Neural cell (in vitro differentiated cells): ENCODE results near the gene KCTD2. TPM values are rescaled to one million over a fixed set of nuclear protein-coding genes. Genes with fewer than 3 reads are reported as not detected.

ENCODE experiments used
- H2AFZ ChIP-seq: fragments of 200-600, 300-800 bp; sonication (generic), shearing (Covaris generic); 2 replicates; pipeline ENCODE4 v1.6.0; 2014; ENCODE audit warnings: low read depth, mild to moderate bottlenecking, antibody characterized with exemption, low read length, moderate library complexity
- H3F3A ChIP-seq: fragments of 200-600 bp; shearing (Covaris generic); 2 replicates; pipeline ENCODE4 v1.6.1; 2016; ENCODE audit warnings: mild to moderate bottlenecking, moderate library complexity, mixed read lengths, antibody characterized with exemption, low read length; ENCODE audit not compliant: insufficient read depth, poor library complexity, severe bottlenecking
- H3K27ac ChIP-seq: fragments of 200-600, 300-800 bp; sonication (generic), shearing (Covaris generic); 2 replicates; pipeline ENCODE4 v1.5.1; 2014; ENCODE audit warnings: mild to moderate bottlenecking, low read length, moderate library complexity
- H3K27me3 ChIP-seq: fragments of 300-800, 200-600 bp; sonication (generic), shearing (Covaris generic); 2 replicates; pipeline ENCODE4 v1.6.0; 2014; ENCODE audit warnings: mild to moderate bottlenecking, low read depth, low read length, moderate library complexity; ENCODE audit not compliant: insufficient read depth
- H3K36me3 ChIP-seq: fragments of 300-800, 200-600 bp; sonication (generic), shearing (Covaris generic); 2 replicates; pipeline ENCODE4 v1.5.1; 2014; ENCODE audit warnings: mild to moderate bottlenecking, antibody characterized with exemption, low read length, moderate library complexity; ENCODE audit not compliant: insufficient read depth
- H3K4me2 ChIP-seq: fragments of 300-800, 200-600 bp; sonication (generic), shearing (Covaris generic); 2 replicates; pipeline ENCODE4 v1.6.0; 2014; ENCODE audit warnings: mild to moderate bottlenecking, low read length
- H3K4me3 ChIP-seq: fragments of 300-800, 200-600 bp; sonication (generic), shearing (Covaris generic); 2 replicates; pipeline ENCODE4 v1.5.1; 2014; ENCODE audit warnings: mild to moderate bottlenecking, low read length, moderate library complexity
- H3K79me2 ChIP-seq: fragments of 200-600 bp; shearing (Covaris generic); replicated peaks from 2 replicates; pipeline ENCODE4 v1.6.0; 2014; ENCODE audit warnings: mild to moderate bottlenecking, low read length, moderate library complexity; ENCODE audit not compliant: insufficient read depth
- H3K9ac ChIP-seq: fragments of 300-800, 200-600 bp; sonication (generic), shearing (Covaris generic); 2 replicates; pipeline ENCODE4 v1.6.1; 2016; ENCODE audit warnings: mild to moderate bottlenecking, low read length, mixed read lengths
- H3K9me2 ChIP-seq: fragments of 200-600 bp; shearing (Covaris generic); 2 replicates; pipeline ENCODE4 v1.6.1; 2016; ENCODE audit warnings: mild to moderate bottlenecking, low read length, mixed read lengths; ENCODE audit not compliant: insufficient read depth
- H3K9me3 ChIP-seq: fragments of 200-600, 300-800 bp; sonication (generic), shearing (Covaris generic); 2 replicates; pipeline ENCODE4 v1.6.1; 2016; ENCODE audit warnings: mild to moderate bottlenecking, mixed run types, low read length, moderate library complexity, mixed read lengths
- H4K20me1 ChIP-seq: fragments of 200-600 bp; shearing (Covaris generic); 2 replicates; pipeline ENCODE4 v1.6.1; 2016; ENCODE audit warnings: mild to moderate bottlenecking, mixed run types; ENCODE audit not compliant: insufficient read depth
- EP300 ChIP-seq: fragments of 450-650 bp; conservative IDR thresholded peaks from 2 replicates; pipeline ENCODE4 v1.6.1; 2014; ENCODE audit warnings: antibody characterized with exemption, mild to moderate bottlenecking, moderate library complexity; ENCODE audit not compliant: poor library complexity, severe bottlenecking
- EZH2 ChIP-seq: fragments of 200-600, 300-800 bp; shearing (Covaris generic), sonication (generic); IDR thresholded peaks from 2 replicates; pipeline ENCODE4 v1.6.1; 2014; ENCODE audit warnings: antibody characterized with exemption, low read length, borderline replicate concordance, mild to moderate bottlenecking; ENCODE audit not compliant: insufficient read depth, poor library complexity, severe bottlenecking
- MXI1 ChIP-seq: fragments of 450-650 bp; conservative IDR thresholded peaks from 2 replicates; pipeline ENCODE4 v1.6.1; 2014; ENCODE audit warnings: antibody characterized with exemption, mild to moderate bottlenecking; ENCODE audit not compliant: poor library complexity, severe bottlenecking
- POLR2AphosphoS5 ChIP-seq: IDR thresholded peaks from 2 replicates; pipeline ENCODE4 v1.6.1; 2012
- RAD21 ChIP-seq: fragments of 450-650 bp; conservative IDR thresholded peaks from 2 replicates; pipeline ENCODE4 v1.6.1; 2014; ENCODE audit warnings: antibody characterized with exemption, mild to moderate bottlenecking, moderate library complexity
- SMC3 ChIP-seq: fragments of 450-650 bp; conservative IDR thresholded peaks from 2 replicates; pipeline ENCODE4 v1.6.1; 2014; ENCODE audit warnings: antibody characterized with exemption, mild to moderate bottlenecking, moderate library complexity; ENCODE audit not compliant: poor library complexity
- TAF1 ChIP-seq: IDR thresholded peaks from 2 replicates; pipeline ENCODE4 v1.6.1; 2012; ENCODE audit warnings: low read depth
- polyA plus RNA-seq: library from polyadenylated mRNA; depleted of rRNA; stranded (reverse); fragments of >200 nt; gene quantifications from 2 replicates; pipeline ENCODE4 v1.2.3, GENCODE V29; 2014
- TF ChIP-seq, protein P1 (sequence below): IDR thresholded peaks from 2 replicates; pipeline ENCODE4 v1.6.1; 2012; ENCODE audit warnings: borderline replicate concordance
- TF ChIP-seq, protein P2 (sequence below): fragments of 450-650 bp; IDR thresholded peaks from 2 replicates; pipeline ENCODE4 v1.5.1; 2014; ENCODE audit warnings: antibody characterized with exemption, mild to moderate bottlenecking, moderate library complexity; ENCODE audit not compliant: poor library complexity, severe bottlenecking

Gene KCTD2
- polyA plus RNA-seq, 1 donor from 2014 or later: 32.8 TPM

DNA sequence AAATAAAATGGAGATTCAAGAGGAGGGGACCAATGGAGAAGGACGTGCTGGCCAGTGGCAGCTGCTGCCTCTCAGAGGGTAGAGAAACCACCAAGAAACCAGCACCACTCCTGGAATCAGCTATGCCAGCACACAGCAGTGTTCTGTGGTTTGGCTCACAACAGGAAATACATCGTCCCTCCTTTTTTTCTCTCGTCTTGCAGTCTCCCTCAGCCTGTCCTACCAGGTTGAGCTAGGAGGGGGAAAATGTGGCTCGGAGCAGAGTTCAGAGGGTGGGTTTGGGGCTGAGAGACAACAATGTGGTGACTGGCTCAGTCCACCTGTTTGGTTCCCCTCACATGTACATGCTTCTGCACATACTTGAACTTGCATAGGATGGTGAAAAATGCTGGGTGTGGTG, 20.8 kb downstream of the KCTD2 start:
- Histone ChIP-seq H3K9ac (no peak overlapping the region), H4K20me1 (no peaks in the 10 kb centered on the region), H3K9me3 (no peaks in the 10 kb centered on the region), H3K4me2 (no peak overlapping the region), H3F3A (no peaks in the 10 kb centered on the region), H3K79me2 (no peaks in the 10 kb centered on the region), H3K27me3 (no peaks in the 10 kb centered on the region), H3K36me3 (no peaks in the 10 kb centered on the region), H3K27ac (no peak overlapping the region), H2AFZ (no peak overlapping the region), H3K4me3 (no peak overlapping the region), H3K9me2 (no peaks in the 10 kb centered on the region)
- TF ChIP-seq, protein P1, sequence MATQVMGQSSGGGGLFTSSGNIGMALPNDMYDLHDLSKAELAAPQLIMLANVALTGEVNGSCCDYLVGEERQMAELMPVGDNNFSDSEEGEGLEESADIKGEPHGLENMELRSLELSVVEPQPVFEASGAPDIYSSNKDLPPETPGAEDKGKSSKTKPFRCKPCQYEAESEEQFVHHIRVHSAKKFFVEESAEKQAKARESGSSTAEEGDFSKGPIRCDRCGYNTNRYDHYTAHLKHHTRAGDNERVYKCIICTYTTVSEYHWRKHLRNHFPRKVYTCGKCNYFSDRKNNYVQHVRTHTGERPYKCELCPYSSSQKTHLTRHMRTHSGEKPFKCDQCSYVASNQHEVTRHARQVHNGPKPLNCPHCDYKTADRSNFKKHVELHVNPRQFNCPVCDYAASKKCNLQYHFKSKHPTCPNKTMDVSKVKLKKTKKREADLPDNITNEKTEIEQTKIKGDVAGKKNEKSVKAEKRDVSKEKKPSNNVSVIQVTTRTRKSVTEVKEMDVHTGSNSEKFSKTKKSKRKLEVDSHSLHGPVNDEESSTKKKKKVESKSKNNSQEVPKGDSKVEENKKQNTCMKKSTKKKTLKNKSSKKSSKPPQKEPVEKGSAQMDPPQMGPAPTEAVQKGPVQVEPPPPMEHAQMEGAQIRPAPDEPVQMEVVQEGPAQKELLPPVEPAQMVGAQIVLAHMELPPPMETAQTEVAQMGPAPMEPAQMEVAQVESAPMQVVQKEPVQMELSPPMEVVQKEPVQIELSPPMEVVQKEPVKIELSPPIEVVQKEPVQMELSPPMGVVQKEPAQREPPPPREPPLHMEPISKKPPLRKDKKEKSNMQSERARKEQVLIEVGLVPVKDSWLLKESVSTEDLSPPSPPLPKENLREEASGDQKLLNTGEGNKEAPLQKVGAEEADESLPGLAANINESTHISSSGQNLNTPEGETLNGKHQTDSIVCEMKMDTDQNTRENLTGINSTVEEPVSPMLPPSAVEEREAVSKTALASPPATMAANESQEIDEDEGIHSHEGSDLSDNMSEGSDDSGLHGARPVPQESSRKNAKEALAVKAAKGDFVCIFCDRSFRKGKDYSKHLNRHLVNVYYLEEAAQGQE: no peak
- TF ChIP-seq EP300 (no peak), EZH2 (no peak), MXI1 (no peak), SMC3 (no peak), RAD21 (no peak), POLR2AphosphoS5 (no peak)
- TF ChIP-seq, protein P2, sequence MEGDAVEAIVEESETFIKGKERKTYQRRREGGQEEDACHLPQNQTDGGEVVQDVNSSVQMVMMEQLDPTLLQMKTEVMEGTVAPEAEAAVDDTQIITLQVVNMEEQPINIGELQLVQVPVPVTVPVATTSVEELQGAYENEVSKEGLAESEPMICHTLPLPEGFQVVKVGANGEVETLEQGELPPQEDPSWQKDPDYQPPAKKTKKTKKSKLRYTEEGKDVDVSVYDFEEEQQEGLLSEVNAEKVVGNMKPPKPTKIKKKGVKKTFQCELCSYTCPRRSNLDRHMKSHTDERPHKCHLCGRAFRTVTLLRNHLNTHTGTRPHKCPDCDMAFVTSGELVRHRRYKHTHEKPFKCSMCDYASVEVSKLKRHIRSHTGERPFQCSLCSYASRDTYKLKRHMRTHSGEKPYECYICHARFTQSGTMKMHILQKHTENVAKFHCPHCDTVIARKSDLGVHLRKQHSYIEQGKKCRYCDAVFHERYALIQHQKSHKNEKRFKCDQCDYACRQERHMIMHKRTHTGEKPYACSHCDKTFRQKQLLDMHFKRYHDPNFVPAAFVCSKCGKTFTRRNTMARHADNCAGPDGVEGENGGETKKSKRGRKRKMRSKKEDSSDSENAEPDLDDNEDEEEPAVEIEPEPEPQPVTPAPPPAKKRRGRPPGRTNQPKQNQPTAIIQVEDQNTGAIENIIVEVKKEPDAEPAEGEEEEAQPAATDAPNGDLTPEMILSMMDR: no peak

DNA sequence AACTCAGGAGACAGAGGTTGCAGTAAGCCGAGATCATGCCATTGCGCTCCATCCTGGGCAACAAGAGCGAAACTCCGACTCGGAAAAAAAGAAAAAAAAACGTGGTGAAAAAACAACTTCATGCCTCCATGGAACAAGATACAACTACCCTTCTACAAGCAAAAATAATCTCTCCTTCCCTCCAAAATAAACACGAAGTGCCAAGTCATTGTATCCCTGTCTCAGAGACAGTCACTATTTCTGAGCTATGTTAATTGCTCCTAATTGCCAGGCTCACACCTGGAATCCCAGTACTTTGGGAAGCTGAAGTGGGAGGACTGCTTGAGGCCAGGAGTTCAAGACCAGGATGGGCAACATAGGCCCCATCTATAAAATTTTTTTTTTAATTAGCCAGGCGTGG, 21.7 kb downstream of the KCTD2 start:
- no peaks in the 10 kb centered on the region for H3K9me3 ChIP-seq
- H3K4me3 ChIP-seq: no peak overlapping the region
- no peaks in the 10 kb centered on the region for H3K27me3 ChIP-seq
- H2AFZ ChIP-seq: no peak overlapping the region
- no peaks in the 10 kb centered on the region for H3K9me2 ChIP-seq
- H3K36me3 ChIP-seq: no peaks in the 10 kb centered on the region
- no peak overlapping the region for H3K27ac ChIP-seq
- H3K79me2 ChIP-seq: no peaks in the 10 kb centered on the region
- H3K4me2 ChIP-seq: no peak overlapping the region
- no peak for TF ChIP-seq POLR2AphosphoS5
- TF ChIP-seq EZH2: no peak
- no peak for TF ChIP-seq MXI1
- no peak for TF ChIP-seq SMC3
- TF ChIP-seq TAF1: no peak
- H3F3A ChIP-seq: no peaks in the 10 kb centered on the region
- H3K9ac ChIP-seq: no peak overlapping the region
- H4K20me1 ChIP-seq: no peaks in the 10 kb centered on the region

DNA sequence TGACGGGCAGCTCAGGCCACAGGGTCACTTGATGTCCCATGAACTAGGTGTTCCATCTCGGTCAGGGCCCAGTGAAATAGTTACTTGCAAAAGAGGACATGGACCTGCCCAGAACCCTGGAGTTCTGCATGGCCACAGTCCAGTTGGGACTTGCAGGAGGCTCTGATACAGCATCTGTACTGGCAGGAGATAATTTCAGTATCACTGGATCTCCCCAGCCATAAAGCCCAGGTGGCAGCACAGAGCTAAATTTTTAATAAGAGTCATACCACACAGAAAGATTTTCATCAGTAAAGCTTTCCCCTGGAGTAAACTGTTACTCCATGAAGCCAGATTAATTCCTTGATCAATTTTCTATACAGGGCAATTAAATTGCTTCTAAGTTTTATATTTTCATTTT, 22.8 kb downstream of the KCTD2 start:
- no peaks in the 10 kb centered on the region for H3K9me3 ChIP-seq
- no peak overlapping the region for H3K27ac ChIP-seq
- no peak overlapping the region for H2AFZ ChIP-seq
- H3K4me3 ChIP-seq: no peak overlapping the region
- no peaks in the 10 kb centered on the region for H3K9me2 ChIP-seq
- H3K36me3 ChIP-seq: no peaks in the 10 kb centered on the region
- H3K9ac ChIP-seq: no peak overlapping the region
- no peaks in the 10 kb centered on the region for H3K79me2 ChIP-seq
- no peaks in the 10 kb centered on the region for H3F3A ChIP-seq
- H4K20me1 ChIP-seq: no peaks in the 10 kb centered on the region
- H3K4me2 ChIP-seq: no peak overlapping the region
- no peaks in the 10 kb centered on the region for H3K27me3 ChIP-seq
- TF ChIP-seq TAF1 (no peak), SMC3 (no peak), MXI1 (no peak), EZH2 (no peak), RAD21 (no peak), POLR2AphosphoS5 (no peak), EP300 (no peak)
- TF ChIP-seq, protein P2: no peak
- TF ChIP-seq, protein P1: no peak
